ENCODE results near the gene NUCB1.

NUCB1 gene

GRCh38 chr19:48861313-48861712 lies 38.8 kb upstream of the NUCB1 start:
- TF ChIP-seq CTCF (IDR thresholded peaks at IDR 0.05): no peak

GRCh38 chr19:48862827-48863226 lies 37.3 kb upstream of the NUCB1 start:
- no peak for TF ChIP-seq CTCF (IDR thresholded peaks at IDR 0.05)

- no peak for TF ChIP-seq CTCF (IDR thresholded peaks at IDR 0.05)
Observed at GRCh38 chr19:48866692-48867091, 33.4 kb upstream of the NUCB1 start.

GRCh38 chr19:48867123-48867745 lies 32.9 kb upstream of the NUCB1 start:
- no peak for TF ChIP-seq CTCF (IDR thresholded peaks at IDR 0.05)

- no peak for TF ChIP-seq CTCF (IDR thresholded peaks at IDR 0.05)
Observed at GRCh38 chr19:48867746-48868113, 32.4 kb upstream of the NUCB1 start.

- TF ChIP-seq CTCF (IDR thresholded peaks at IDR 0.05): no peak
Observed at GRCh38 chr19:48868114-48868886, 31.8 kb upstream of the NUCB1 start, which contains the start of gene PLEKHA4. PLEKHA4 (minus strand) TSS chr19:48868617; CDS start chr19:48867620, 997 bp downstream.

GRCh38 chr19:48870048-48870447 lies 30.1 kb upstream of the NUCB1 start:
- no peak for TF ChIP-seq CTCF (IDR thresholded peaks at IDR 0.05)
